GM12892 (cell line): Measurements from ENCODE around the gene MCCD1.
A peak's percentile ranks its signal among the peaks of the same experiment; 100 is the strongest.

Experiments
- POLR2A ChIP-seq: IDR thresholded peaks from 2 replicates; pipeline ENCODE4 v1.6.1; 2011; ENCODE audit warnings: low read depth, low read length, control low read depth
- POLR2AphosphoS5 ChIP-seq: IDR thresholded peaks from 2 replicates; pipeline ENCODE4 v1.6.1; 2011; ENCODE audit warnings: low read depth, low read length, control low read depth
- TAF1 ChIP-seq: IDR thresholded peaks from 2 replicates; pipeline ENCODE4 v1.6.1; 2011; ENCODE audit warnings: low read depth, mild to moderate bottlenecking, control low read depth, low read length, borderline replicate concordance

DNA sequence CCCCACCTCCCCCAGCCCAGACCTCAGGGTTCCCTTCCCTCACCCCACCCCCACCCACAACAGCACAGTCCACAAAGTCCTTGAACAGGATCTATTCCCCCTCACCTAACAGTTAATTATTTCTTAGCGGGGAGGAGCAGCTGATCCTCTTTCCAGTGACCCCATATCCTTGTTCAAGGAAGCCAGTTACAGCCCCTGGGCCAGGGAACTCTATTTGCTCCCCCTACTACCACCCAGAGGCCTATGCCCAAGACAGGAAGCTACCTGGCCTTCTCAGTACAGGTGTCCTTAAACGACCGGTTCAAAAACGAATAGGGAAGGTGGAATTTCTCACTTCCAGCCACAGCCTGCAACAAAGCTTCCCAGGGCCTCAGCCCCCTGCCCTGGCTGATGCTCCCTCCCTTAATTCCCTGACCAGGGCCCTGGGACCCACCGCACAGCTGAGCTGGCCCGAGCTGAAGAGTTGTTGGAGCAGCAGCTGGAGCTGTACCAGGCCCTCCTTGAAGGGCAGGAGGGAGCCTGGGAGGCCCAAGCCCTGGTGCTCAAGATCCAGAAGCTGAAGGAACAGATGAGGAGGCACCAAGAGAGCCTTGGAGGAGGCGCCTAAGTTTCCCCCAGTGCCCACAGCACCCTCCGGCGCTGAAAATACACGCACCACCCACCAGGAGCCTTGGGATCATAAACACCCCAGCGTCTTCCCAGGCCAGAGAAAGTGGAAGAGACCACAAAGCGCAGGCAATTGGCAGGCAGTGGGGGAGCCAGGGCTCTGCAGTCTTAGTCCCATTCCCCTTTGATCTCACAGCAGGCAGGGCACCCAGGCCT is 778 bp downstream of the MCCD1 start:
- TF ChIP-seq POLR2AphosphoS5 (peak; percentile 42), TAF1 (no peak), POLR2A (no peak; the same call in 1 of the 2 replicates)
